Erythroblast (primary cell): ENCODE measurements around the gene FMN2.

ENCODE experiments used
- GATA1 ChIP-seq: IDR thresholded peaks from 2 replicates; pipeline ENCODE4 v1.6.1; 2011; ENCODE audit warnings: low read depth, mild to moderate bottlenecking, control low read depth, low read length, moderate library complexity
- POLR2A ChIP-seq: IDR thresholded peaks from 2 replicates; pipeline ENCODE4 v1.6.1; 2011; ENCODE audit warnings: mild to moderate bottlenecking, low read length

GRCh38 chr1:240475832-240476231, 384.1 kb downstream of the FMN2 start:
- TF ChIP-seq POLR2A, result no peak
- TF ChIP-seq GATA1, result no peak
